HEK293T (cell line): ENCODE results near the gene NID2.

Experiments
- ARNT ChIP-seq: fragments of 450-650 bp; IDR thresholded peaks from 2 replicates; pipeline ENCODE4 v1.6.1; 2017; ENCODE audit warnings: mild to moderate bottlenecking
- BHLHE40 ChIP-seq: fragments of 450-650 bp; IDR thresholded peaks from 2 replicates; pipeline ENCODE4 v1.6.1; 2016; ENCODE audit warnings: mild to moderate bottlenecking, moderate library complexity, borderline replicate concordance
- CTBP1 ChIP-seq: fragments of 450-650 bp; IDR thresholded peaks from 2 replicates; pipeline ENCODE4 v1.6.1; 2016; ENCODE audit warnings: borderline replicate concordance
- ELF4 ChIP-seq: fragments of 450-650 bp; IDR thresholded peaks from 2 replicates; pipeline ENCODE4 v1.6.1; 2017; ENCODE audit warnings: antibody characterized with exemption
- FOXA1 ChIP-seq: fragments of 450-650 bp; IDR thresholded peaks from 2 replicates; pipeline ENCODE4 v1.6.1; 2016; ENCODE audit warnings: mild to moderate bottlenecking
- FOXM1 ChIP-seq: fragments of 450-650 bp; IDR thresholded peaks from 2 replicates; pipeline ENCODE4 v1.6.1; 2017; ENCODE audit warnings: mild to moderate bottlenecking, borderline replicate concordance
- HDGF ChIP-seq: fragments of 450-650 bp; IDR thresholded peaks from 2 replicates; pipeline ENCODE4 v1.6.1; 2017; ENCODE audit warnings: antibody characterized with exemption, borderline replicate concordance
- LEF1 ChIP-seq: fragments of 450-650 bp; IDR thresholded peaks from 2 replicates; pipeline ENCODE4 v1.6.1; 2017; ENCODE audit warnings: mild to moderate bottlenecking, borderline replicate concordance
- NFRKB ChIP-seq: fragments of 450-650 bp; IDR thresholded peaks from 2 replicates; pipeline ENCODE4 v1.6.1; 2016; ENCODE audit warnings: mild to moderate bottlenecking, moderate library complexity
- SP1 ChIP-seq: fragments of 450-650 bp; IDR thresholded peaks from 2 replicates; pipeline ENCODE4 v1.6.1; 2017
- SUZ12 ChIP-seq: fragments of 450-650 bp; IDR thresholded peaks from 2 replicates; pipeline ENCODE4 v1.6.1; 2016; ENCODE audit warnings: mild to moderate bottlenecking
- TARDBP ChIP-seq: fragments of 450-650 bp; IDR thresholded peaks from 2 replicates; pipeline ENCODE4 v1.6.1; 2016
- ZNF384 ChIP-seq: fragments of 450-650 bp; IDR thresholded peaks from 2 replicates; pipeline ENCODE4 v1.6.1; 2016
- TF ChIP-seq, protein P1 (sequence below): fragments of 450-650 bp; IDR thresholded peaks from 2 replicates; pipeline ENCODE4 v1.6.1; 2016

DNA sequence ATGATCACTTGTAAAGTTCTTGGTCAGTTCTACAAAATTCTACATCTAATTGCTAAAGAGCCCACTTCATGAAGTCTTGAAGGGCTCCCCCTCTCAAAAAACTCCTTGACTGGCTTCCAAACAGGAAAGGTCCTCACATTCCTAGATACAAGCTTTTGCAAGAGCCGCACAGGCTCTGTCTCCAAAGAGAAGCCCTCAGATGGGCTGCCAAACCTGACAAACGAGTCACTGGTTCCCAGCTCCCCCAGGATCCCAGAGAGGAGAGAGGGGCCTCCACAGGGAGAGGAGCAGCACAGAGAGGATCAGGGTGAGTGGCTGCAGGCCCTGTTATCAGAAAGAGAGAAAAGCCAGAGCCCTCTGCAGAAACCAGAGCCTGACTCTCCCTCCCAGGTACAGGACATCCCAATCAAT is 5.8 kb downstream of the NID2 start:
- no peak for TF ChIP-seq TARDBP
- no peak for TF ChIP-seq HDGF
- TF ChIP-seq FOXA1: no peak
- TF ChIP-seq SP1: no peak
- TF ChIP-seq ELF4: no peak
- TF ChIP-seq CTBP1: no peak
- TF ChIP-seq, protein P1, sequence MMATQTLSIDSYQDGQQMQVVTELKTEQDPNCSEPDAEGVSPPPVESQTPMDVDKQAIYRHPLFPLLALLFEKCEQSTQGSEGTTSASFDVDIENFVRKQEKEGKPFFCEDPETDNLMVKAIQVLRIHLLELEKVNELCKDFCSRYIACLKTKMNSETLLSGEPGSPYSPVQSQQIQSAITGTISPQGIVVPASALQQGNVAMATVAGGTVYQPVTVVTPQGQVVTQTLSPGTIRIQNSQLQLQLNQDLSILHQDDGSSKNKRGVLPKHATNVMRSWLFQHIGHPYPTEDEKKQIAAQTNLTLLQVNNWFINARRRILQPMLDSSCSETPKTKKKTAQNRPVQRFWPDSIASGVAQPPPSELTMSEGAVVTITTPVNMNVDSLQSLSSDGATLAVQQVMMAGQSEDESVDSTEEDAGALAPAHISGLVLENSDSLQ: no peak
- no peak for TF ChIP-seq ARNT
- TF ChIP-seq SUZ12: no peak
- TF ChIP-seq BHLHE40: no peak
- no peak for TF ChIP-seq LEF1
- no peak for TF ChIP-seq NFRKB
- no peak for TF ChIP-seq FOXM1
- no peak for TF ChIP-seq ZNF384
